ENCODE results near the gene SOCS6. TPM values are rescaled to one million over a fixed set of nuclear protein-coding genes. Genes with fewer than 3 reads are reported as not detected.
A peak's percentile ranks its signal among the peaks of the same experiment; 100 is the strongest.

Gene SOCS6
- total and polyA plus RNA-seq, 2 of the 13 experiments (the other 11 are each of a cell fraction or from before 2014, with no cell fraction given) = 18.6 to 38.3 TPM

GRCh38 chr18:70371908-70372307 is 83.1 kb downstream of the SOCS6 start (continued):
- TF ChIP-seq ZBTB33 (CRISPR knock-in tag; IDR thresholded peaks at IDR 0.05) (no peak), ZNF891 (CRISPR knock-in tag; IDR thresholded peaks at IDR 0.05) (no peak), HNF4A (CRISPR knock-in tag; IDR thresholded peaks at IDR 0.05) (no peak), ZNF264 (CRISPR knock-in tag; IDR thresholded peaks at IDR 0.05) (no peak)

- H2AFZ ChIP-seq (ENCODE audit: low read length) = peak overlapping the region; percentile 67
- H4K20me1 ChIP-seq (ENCODE audit: insufficient read depth, low read length) = no peaks in the 10 kb centered on the region
- no peaks in the 10 kb centered on the region for H3K27me3 ChIP-seq (ENCODE audit: control insufficient read depth in 1 of 2, insufficient read depth in 2 of 2, low read length in 2 of 2)
- FAIRE-seq (no peak), DNase-seq (ENCODE audit: low spot score) (no peak), ATAC-seq (no peak)
- in situ Hi-C loops (cut with HindIII; ENCODE audit: extremely low pct_ligation_motif_present, low pct_unique_long_range_greater_than_20kb) (no loop called here), intact Hi-C loops (cut with micrococcal nuclease; ENCODE audit: unreplicated experiment) (no loop called here)
- ChIA-PET POLR2A (interaction anchor here (2.0 to 2.4 kb wide), 2 partner anchors 9 to 39 kb away, joined by 7 to 9 read pairs; no protein-coding TSS in a partner anchor), CTCF (ENCODE audit: low intra/inter-chr PET ratio, low total read pairs) (no interaction called here)
- peak overlapping the region; percentile 62 for H3K4me2 ChIP-seq (ENCODE audit: low read depth, low read length)
- no peaks in the 10 kb centered on the region for H3K79me2 ChIP-seq (ENCODE audit: insufficient read depth, low read length)
- no TSS peak for BruUV-seq (replicated peaks)
- H3K4me3 ChIP-seq (replicated peaks in 1 of 3; ENCODE audit: insufficient read depth in 1 of 3, low read depth in 2 of 3, low read length in 3 of 3) = no peak overlapping the region; a peak in 1 of 6 replicates
- no peaks in the 10 kb centered on the region for H3K9me3 ChIP-seq (ENCODE audit: low read length)
- H3K27ac ChIP-seq (ENCODE audit: extremely low read length, insufficient read depth, low read length) = peak overlapping the region; percentile 72
- H3K36me3 ChIP-seq (replicated peaks in 1 of 2; ENCODE audit: control insufficient read depth in 1 of 2, insufficient read depth in 2 of 2, low read length in 2 of 2) = no peaks in the 10 kb centered on the region
- H3K9ac ChIP-seq (ENCODE audit: insufficient read depth, low read depth, low read length) = peak overlapping the region; percentile 62
- WGBS (ENCODE audit: low lambda C conversion rate) = 73% methylated on average over 2 of the region's 2 CpGs
- H3K4me1 ChIP-seq (ENCODE audit: insufficient read depth, low read length) = peaks cover 65% of the 10 kb centered on the region
- TF ChIP-seq ZNF644 (CRISPR knock-in tag; IDR thresholded peaks at IDR 0.05; ENCODE audit: low read depth) (no peak), ZNF652 (CRISPR knock-in tag; IDR thresholded peaks at IDR 0.05; ENCODE audit: borderline replicate concordance, low read depth) (no peak), CEBPG (CRISPR knock-in tag; IDR thresholded peaks at IDR 0.05) (0 out of 2 replicates have a peak, but pooled peaks have one; percentile 10), PRDM10 (CRISPR knock-in tag; IDR thresholded peaks at IDR 0.05; ENCODE audit: low read depth) (no peak), ZNF761 (CRISPR knock-in tag; conservative IDR thresholded peaks at IDR 0.05) (no peak), ZNF841 (CRISPR knock-in tag; IDR thresholded peaks at IDR 0.05; ENCODE audit: borderline replicate concordance) (no peak), ZBTB49 (CRISPR knock-in tag; IDR thresholded peaks at IDR 0.05; ENCODE audit: borderline replicate concordance) (no peak)
Observed at GRCh38 chr18:70372450-70373041, 83.7 kb downstream of the SOCS6 start.

Data from HepG2 (cell line).